ENCODE results near the gene ARHGEF25. TPM values are rescaled to one million over a fixed set of nuclear protein-coding genes. Genes with fewer than 3 reads are reported as not detected.

The ARHGEF25 gene
- total and polyA plus RNA-seq, 2 donors: 2.0 to 8.5 TPM

DNA sequence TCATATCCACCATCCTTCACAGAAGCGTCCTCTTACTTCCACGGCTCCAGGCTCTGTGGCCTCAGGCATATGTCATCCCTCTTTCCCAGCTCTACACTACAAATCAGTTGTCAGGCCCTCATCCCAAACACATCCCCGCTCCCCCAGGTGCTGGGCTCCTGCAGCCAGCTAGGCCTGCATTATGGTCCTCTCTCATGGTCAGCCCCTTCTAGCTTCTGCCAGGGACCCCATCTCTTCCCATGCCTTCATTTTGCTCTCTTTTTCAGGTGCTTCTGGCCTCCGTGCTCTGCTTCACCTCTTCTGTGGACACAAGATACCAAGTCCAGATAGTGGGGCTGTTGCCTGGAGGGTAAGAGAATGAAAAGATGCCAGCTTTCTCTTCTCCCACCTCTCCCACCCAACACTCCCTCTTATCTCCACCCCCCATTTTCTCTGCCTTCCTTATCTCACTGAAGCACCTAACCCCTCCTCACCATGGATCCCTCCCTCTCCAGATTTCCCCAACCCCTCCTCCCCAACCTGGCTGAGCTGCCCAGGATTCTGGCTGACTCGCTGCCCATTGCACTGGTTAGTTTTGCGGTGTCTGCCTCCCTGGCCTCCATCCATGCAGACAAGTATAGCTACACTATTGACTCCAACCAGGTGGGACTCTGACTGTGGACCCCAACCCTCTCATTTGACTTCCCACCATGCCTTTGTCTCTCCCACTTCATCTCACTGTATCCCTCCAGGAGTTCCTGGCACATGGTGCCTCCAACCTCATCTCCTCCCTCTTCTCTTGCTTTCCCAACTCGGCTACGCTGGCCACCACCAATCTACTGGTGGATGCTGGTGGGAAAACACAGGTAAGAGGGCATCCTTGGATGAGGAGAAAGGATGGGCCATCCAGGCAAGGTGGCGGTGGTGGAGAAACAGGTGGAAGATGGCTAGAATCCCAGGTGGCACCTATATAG lies 11.3 kb downstream of the ARHGEF25 start:
- Histone ChIP-seq H3K27me3 (ENCODE audit: control insufficient read depth in 2 of 2, insufficient read depth in 1 of 2, low read length in 1 of 2) (peaks cover 79 to 100% of the 10 kb centered on the region in 2 donors), H3K4me3 (ENCODE audit: low read length in 2 of 2) (no peak overlapping the region), H3K27ac (ENCODE audit: low read depth in 1 of 2, low read length in 1 of 2) (no peak overlapping the region), H3K4me1 (ENCODE audit: control insufficient read depth in 2 of 2, insufficient read depth in 2 of 2, low read length in 2 of 2) (peaks cover 0 to 21% of the 10 kb centered on the region in 2 donors), H3K9me3 (ENCODE audit: control insufficient read depth in 2 of 2, insufficient read depth in 1 of 2, low read length in 1 of 2) (peaks cover 0 to 10% of the 10 kb centered on the region in 2 donors), H3K36me3 (ENCODE audit: control insufficient read depth in 2 of 2, insufficient read depth in 2 of 2, low read length in 1 of 2) (no peaks in the 10 kb centered on the region)
- 87% methylated on average over 9 of the region's 9 CpGs for WGBS
- DNase-seq (ENCODE audit: low read depth in 6 of 9, low spot score in 9 of 9): no peak

DNA sequence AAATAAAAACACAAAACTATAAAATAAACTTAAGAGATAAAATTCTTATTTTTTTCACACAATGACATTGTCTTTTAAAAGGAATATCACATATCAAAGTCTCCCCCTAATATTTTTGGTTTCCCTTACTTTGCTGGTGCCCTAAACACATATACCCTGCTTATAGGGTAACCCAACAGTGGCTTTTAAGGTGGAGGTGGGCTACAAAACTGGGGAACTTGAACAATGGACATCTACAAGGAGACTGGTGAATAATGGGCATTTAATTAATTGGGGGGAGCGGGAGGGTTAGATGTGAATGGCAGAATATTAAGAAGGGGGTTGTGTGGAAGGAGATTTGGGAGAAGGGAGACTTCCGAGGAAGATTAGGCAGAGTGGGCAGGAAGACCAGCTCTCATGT lies 12.2 kb downstream of the ARHGEF25 start:
- H3K4me3 ChIP-seq (ENCODE audit: low read length in 2 of 2): no peak overlapping the region
- H3K36me3 ChIP-seq (ENCODE audit: control insufficient read depth in 2 of 2, insufficient read depth in 2 of 2, low read length in 1 of 2): no peaks in the 10 kb centered on the region
- H3K27me3 ChIP-seq (ENCODE audit: control insufficient read depth in 2 of 2, insufficient read depth in 1 of 2, low read length in 1 of 2): peaks cover 80 to 100% of the 10 kb centered on the region in 2 donors
- H3K27ac ChIP-seq (ENCODE audit: low read depth in 1 of 2, low read length in 1 of 2): no peak overlapping the region
- peaks cover 0 to 10% of the 10 kb centered on the region in 2 donors for H3K9me3 ChIP-seq (ENCODE audit: control insufficient read depth in 2 of 2, insufficient read depth in 1 of 2, low read length in 1 of 2)
- DNase-seq (ENCODE audit: low read depth in 6 of 9, low spot score in 9 of 9): no peak
- WGBS: 68% methylated on average over 2 of the region's 2 CpGs
- H3K4me1 ChIP-seq (ENCODE audit: control insufficient read depth in 2 of 2, insufficient read depth in 2 of 2, low read length in 2 of 2): peaks cover 0 to 21% of the 10 kb centered on the region in 2 donors

DNA sequence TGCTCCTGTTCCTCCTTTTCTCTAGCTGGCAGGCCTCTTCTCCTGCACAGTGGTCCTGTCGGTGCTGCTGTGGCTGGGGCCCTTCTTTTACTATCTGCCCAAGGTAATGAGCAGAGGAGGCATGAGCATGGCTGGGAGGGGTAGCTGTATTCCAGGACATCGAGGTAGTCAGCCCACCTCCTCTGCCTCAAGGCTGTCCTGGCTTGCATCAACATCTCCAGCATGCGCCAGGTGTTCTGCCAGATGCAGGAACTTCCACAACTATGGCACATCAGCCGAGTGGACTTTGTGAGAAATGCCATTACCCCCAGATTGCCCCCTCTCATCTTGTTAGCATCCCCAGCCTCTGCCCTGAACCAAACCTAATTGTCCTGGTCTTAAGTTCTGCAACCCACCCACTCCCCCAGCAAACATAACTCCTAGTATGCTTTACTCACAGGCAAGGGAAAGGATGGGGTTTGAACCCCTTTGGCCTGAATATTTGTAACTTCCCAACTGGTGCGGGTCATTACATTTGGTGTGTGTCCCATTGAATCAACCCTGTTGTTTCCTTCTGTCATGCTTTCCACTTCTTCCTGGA lies 12.7 kb downstream of the ARHGEF25 start:
- Histone ChIP-seq H3K4me3 (ENCODE audit: low read length in 2 of 2) (no peak overlapping the region), H3K27ac (ENCODE audit: low read depth in 1 of 2, low read length in 1 of 2) (no peak overlapping the region), H3K4me1 (ENCODE audit: control insufficient read depth in 2 of 2, insufficient read depth in 2 of 2, low read length in 2 of 2) (peaks cover 0 to 21% of the 10 kb centered on the region in 2 donors), H3K36me3 (ENCODE audit: control insufficient read depth in 2 of 2, insufficient read depth in 2 of 2, low read length in 1 of 2) (no peaks in the 10 kb centered on the region), H3K9me3 (ENCODE audit: control insufficient read depth in 2 of 2, insufficient read depth in 1 of 2, low read length in 1 of 2) (peaks cover 0 to 10% of the 10 kb centered on the region in 2 donors), H3K27me3 (ENCODE audit: control insufficient read depth in 2 of 2, insufficient read depth in 1 of 2, low read length in 1 of 2) (peaks cover 80 to 100% of the 10 kb centered on the region in 2 donors)
- 60% methylated on average over 5 of the region's 5 CpGs for WGBS
- DNase-seq (ENCODE audit: low read depth in 6 of 9, low spot score in 9 of 9): no peak

DNA sequence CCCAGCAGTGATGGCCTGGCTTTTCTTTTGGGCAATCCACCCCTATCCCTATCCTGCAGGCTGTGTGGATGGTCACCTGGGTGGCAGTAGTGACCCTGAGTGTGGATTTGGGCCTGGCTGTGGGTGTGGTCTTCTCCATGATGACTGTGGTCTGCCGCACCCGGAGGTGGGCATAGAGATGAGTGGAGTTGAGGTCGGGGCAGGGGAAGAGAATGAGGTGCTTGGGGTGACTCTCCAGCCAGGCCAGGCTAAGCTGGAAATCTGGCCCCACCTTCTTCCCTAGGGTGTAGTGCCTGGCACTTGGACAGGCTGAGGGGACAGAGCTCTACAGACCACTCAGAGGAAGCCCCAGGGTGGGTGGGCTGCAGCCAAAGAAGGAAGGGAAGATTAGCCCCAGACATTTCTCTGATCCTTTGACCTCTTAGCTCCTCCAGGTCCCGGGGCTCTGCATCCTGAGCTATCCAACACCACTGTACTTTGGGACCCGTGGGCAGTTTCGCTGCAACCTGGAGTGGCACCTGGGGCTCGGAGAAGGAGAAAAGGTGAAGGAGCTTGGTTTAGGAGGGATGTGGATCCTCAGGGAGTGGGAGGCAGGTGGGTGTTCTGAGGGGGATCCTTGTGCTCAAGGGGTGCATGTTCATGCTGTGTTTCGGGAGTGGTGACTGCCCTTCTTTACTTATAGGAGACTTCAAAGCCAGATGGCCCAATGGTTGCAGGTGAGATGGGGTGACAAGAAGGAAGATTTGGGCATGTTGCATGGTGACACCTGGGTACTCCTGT lies 13.4 kb downstream of the ARHGEF25 start:
- H3K27ac ChIP-seq (ENCODE audit: low read depth in 1 of 2, low read length in 1 of 2): no peak overlapping the region
- no peaks in the 10 kb centered on the region for H3K36me3 ChIP-seq (ENCODE audit: control insufficient read depth in 2 of 2, insufficient read depth in 2 of 2, low read length in 1 of 2)
- H3K27me3 ChIP-seq (ENCODE audit: control insufficient read depth in 2 of 2, insufficient read depth in 1 of 2, low read length in 1 of 2): peaks cover 78 to 100% of the 10 kb centered on the region in 2 donors
- no peak for DNase-seq (ENCODE audit: low read depth in 6 of 9, low spot score in 9 of 9)
- H3K4me3 ChIP-seq (ENCODE audit: low read length in 2 of 2): no peak overlapping the region
- peaks cover 0 to 10% of the 10 kb centered on the region in 2 donors for H3K9me3 ChIP-seq (ENCODE audit: control insufficient read depth in 2 of 2, insufficient read depth in 1 of 2, low read length in 1 of 2)
- peaks cover 0 to 16% of the 10 kb centered on the region in 2 donors for H3K4me1 ChIP-seq (ENCODE audit: control insufficient read depth in 2 of 2, insufficient read depth in 2 of 2, low read length in 2 of 2)
- WGBS: 91% methylated on average over 8 of the region's 8 CpGs

DNA sequence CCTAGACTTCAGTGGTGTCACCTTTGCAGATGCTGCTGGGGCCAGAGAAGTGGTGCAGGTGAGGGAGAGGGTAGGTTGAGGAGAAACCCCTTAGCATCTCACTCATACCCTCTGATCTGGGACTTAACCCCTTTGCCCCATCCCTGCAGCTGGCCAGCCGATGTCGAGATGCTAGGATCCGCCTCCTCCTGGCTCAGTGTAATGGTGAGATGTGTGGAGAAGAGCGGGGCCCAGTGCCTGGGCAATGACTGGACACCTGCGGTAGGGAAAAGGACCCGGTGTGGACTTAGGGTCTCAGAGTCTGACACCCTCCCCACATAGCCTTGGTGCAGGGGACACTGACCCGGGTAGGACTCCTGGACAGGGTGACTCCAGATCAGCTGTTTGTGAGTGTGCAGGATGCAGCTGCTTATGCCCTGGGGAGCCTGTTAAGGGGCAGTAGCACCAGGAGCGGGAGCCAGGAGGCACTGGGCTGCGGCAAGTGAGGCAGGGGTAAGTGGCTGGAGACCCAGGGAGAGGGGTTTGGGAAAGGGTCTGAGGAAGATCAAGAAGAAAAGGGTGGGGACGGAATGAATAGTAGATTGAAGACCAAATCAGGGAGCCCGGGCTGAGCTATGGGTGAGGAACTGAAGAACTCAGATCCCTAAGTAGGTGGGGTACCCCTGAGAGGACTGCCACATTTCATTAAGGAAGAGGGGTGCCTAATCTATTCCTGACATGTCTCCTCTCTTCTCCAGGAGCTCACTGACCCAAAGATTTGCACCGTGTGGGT lies 14.2 kb downstream of the ARHGEF25 start:
- 80% methylated on average over 12 of the region's 12 CpGs for WGBS
- Histone ChIP-seq H3K27me3 (ENCODE audit: control insufficient read depth in 2 of 2, insufficient read depth in 1 of 2, low read length in 1 of 2) (peaks cover 78 to 100% of the 10 kb centered on the region in 2 donors), H3K27ac (ENCODE audit: low read depth in 1 of 2, low read length in 1 of 2) (no peak overlapping the region), H3K36me3 (ENCODE audit: control insufficient read depth in 2 of 2, insufficient read depth in 2 of 2, low read length in 1 of 2) (no peaks in the 10 kb centered on the region), H3K4me1 (ENCODE audit: control insufficient read depth in 2 of 2, insufficient read depth in 2 of 2, low read length in 2 of 2) (peaks cover 0 to 14% of the 10 kb centered on the region in 2 donors), H3K4me3 (ENCODE audit: low read length in 2 of 2) (no peak overlapping the region), H3K9me3 (ENCODE audit: control insufficient read depth in 2 of 2, insufficient read depth in 1 of 2, low read length in 1 of 2) (peaks cover 0 to 10% of the 10 kb centered on the region in 2 donors)
- no peak for DNase-seq (ENCODE audit: low read depth in 6 of 9, low spot score in 9 of 9)

DNA sequence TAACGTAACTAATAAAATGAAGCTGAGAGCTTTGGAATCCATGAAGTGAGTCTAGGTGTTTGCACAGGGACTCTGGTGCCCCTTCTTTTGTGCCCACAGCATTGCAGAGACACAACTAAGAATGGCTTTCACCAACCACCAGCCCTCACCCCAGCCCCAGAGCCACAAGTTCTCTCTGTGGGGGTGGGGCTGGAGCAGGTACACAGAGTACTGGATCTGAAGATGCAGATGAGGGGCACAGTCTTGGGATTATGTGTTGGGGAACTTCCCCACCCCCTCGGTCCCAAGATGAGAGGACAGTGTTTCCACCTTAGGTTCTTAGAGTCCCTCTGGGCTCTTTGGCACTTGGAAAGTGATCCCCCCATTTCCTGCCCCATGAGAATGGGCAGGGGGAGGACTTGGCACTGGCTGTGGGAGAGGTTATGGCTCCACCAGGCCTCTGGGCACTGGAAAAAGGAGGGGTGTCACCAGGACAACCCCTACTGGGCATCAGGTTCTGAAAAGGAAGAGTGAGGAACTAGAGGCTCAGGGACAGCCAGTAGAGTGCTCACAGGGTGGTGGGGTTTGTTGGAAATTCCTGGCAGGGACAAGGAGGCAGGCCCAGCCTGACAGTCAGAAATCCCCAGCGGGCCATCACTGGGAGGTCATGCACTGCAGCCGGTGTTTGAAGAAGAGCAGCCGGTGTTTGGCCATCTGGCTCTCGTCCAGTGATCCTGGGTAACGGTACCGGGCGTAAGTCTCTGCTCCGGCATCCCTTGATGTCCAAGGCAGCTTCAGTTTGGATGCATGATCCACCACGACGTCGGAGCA lies 15.1 kb downstream of the ARHGEF25 start:
- Histone ChIP-seq H3K36me3 (ENCODE audit: control insufficient read depth in 2 of 2, insufficient read depth in 2 of 2, low read length in 1 of 2) (no peaks in the 10 kb centered on the region), H3K27ac (ENCODE audit: low read depth in 1 of 2, low read length in 1 of 2) (no peak overlapping the region), H3K27me3 (ENCODE audit: control insufficient read depth in 2 of 2, insufficient read depth in 1 of 2, low read length in 1 of 2) (peaks cover 78 to 100% of the 10 kb centered on the region in 2 donors), H3K4me1 (ENCODE audit: control insufficient read depth in 2 of 2, insufficient read depth in 2 of 2, low read length in 2 of 2) (peaks cover 0 to 7% of the 10 kb centered on the region in 2 donors), H3K9me3 (ENCODE audit: control insufficient read depth in 2 of 2, insufficient read depth in 1 of 2, low read length in 1 of 2) (peaks cover 0 to 2% of the 10 kb centered on the region in 2 donors), H3K4me3 (ENCODE audit: low read length in 2 of 2) (no peak overlapping the region)
- 47% methylated on average over 13 of the region's 13 CpGs for WGBS
- DNase-seq (ENCODE audit: low read depth in 6 of 9, low spot score in 9 of 9): no peak

DNA sequence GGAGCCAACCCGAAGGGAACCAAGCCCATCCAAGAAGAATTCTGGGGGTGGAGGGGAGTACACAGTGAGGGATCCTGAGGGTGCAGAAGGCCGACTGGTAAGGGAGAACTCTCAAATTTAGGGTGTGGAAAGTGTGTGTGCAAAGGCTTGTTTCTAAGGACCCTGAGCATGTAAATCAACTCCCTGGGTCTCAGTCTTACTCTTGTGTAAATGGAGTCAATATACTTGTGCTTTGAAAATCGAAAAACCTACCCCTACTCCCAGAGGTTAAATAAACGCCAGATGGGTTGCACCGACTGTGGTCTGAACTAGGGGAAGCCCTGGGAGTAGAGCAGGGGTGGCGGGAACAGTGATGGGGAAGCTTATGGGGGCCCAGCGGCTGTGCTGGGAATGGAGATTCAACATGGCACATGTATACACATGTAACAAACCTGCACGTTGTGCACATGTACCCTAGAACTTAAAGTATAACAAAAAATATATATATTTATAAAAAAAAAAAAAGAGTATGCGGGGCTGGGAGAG lies 15.7 kb downstream of the ARHGEF25 start:
- peaks cover 78 to 100% of the 10 kb centered on the region in 2 donors for H3K27me3 ChIP-seq (ENCODE audit: control insufficient read depth in 2 of 2, insufficient read depth in 1 of 2, low read length in 1 of 2)

More for the DNA sequence above, 15.7 kb downstream of the ARHGEF25 start:
- WGBS: 17% methylated on average over 9 of the region's 9 CpGs
- peaks cover 0 to 2% of the 10 kb centered on the region in 2 donors for H3K9me3 ChIP-seq (ENCODE audit: control insufficient read depth in 2 of 2, insufficient read depth in 1 of 2, low read length in 1 of 2)
- DNase-seq (ENCODE audit: low read depth in 6 of 9, low spot score in 9 of 9): no peak
- no peaks in the 10 kb centered on the region for H3K36me3 ChIP-seq (ENCODE audit: control insufficient read depth in 2 of 2, insufficient read depth in 2 of 2, low read length in 1 of 2)
- H3K4me1 ChIP-seq (ENCODE audit: control insufficient read depth in 2 of 2, insufficient read depth in 2 of 2, low read length in 2 of 2): peaks cover 0 to under 1% of the 10 kb centered on the region in 2 donors
- H3K4me3 ChIP-seq (ENCODE audit: low read length in 2 of 2): no peak overlapping the region
- H3K27ac ChIP-seq (ENCODE audit: low read depth in 1 of 2, low read length in 1 of 2): no peak overlapping the region
